IMR-90 (cell line): Measurements from ENCODE around the gene KLHL17. TPM values are rescaled to one million over a fixed set of nuclear protein-coding genes. Genes with fewer than 3 reads are reported as not detected.

Experiments used
- ATAC-seq: fragments of 200-7000 bp; cut with Tn5 transposase; 2 replicates; pipeline ENCODE4 v1.9.1; 2020; ENCODE audit warnings: low read depth, mild to moderate bottlenecking, moderate library complexity
- BruUV-seq: library from RNA; stranded (reverse); fragments of 400-500 nt; replicated peaks from 2 replicates; lab custom pipeline; 2021; lab: Mats Ljungman, UMichigan
- CTCF ChIA-PET: fragments of 300-600 bp; formaldehyde crosslinking; extraction: SDS; loops from one replicate; lab custom pipeline; 2021; ENCODE audit warnings: antibody characterized with exemption; lab: Yijun Ruan, JAX
- POLR2A ChIA-PET: fragments of 300-600 bp; sonication (Branson Sonifier 250); formaldehyde crosslinking; loops from one replicate; lab custom pipeline; 2022; ENCODE audit warnings: antibody characterized with exemption; ENCODE audit not compliant: unreplicated experiment; lab: Charles Lee
- DNase-seq: peaks from one replicate; pipeline ENCODE4 v3.0.0; 2013
- H2AFZ ChIP-seq: replicated peaks from 2 replicates; pipeline ENCODE3; 2013; ENCODE audit warnings: low read length, mild to moderate bottlenecking; ENCODE audit not compliant: poor library complexity
- H2AK5ac ChIP-seq: 2 replicates; pipeline ENCODE4 v1.6.1; 2013; ENCODE audit warnings: low read depth, low read length, inconsistent platforms
- H2AK9ac ChIP-seq: replicated peaks from 2 replicates; pipeline ENCODE3; 2013; ENCODE audit warnings: mild to moderate bottlenecking, low read depth, low read length, moderate library complexity; ENCODE audit not compliant: poor library complexity
- H2BK120ac ChIP-seq: 2 replicates; pipeline ENCODE4 v1.6.1; 2013; ENCODE audit warnings: low read depth, low read length, inconsistent platforms
- H2BK15ac ChIP-seq: 3 replicates; pipeline ENCODE4 v1.6.1; 2013; ENCODE audit warnings: low read depth, low read length, inconsistent platforms
- H2BK20ac ChIP-seq: 2 replicates; pipeline ENCODE4 v1.6.1; 2013; ENCODE audit warnings: low read depth, mild to moderate bottlenecking, inconsistent platforms, low read length, moderate library complexity
- H2BK5ac ChIP-seq: 2 replicates; pipeline ENCODE4 v1.6.1; 2013; ENCODE audit warnings: mild to moderate bottlenecking, low read depth, low read length, inconsistent platforms; ENCODE audit not compliant: poor library complexity, severe bottlenecking
- H3K14ac ChIP-seq: replicated peaks from 2 replicates; pipeline ENCODE4 v1.6.1; 2013; ENCODE audit warnings: low read depth, low read length, inconsistent platforms
- H3K18ac ChIP-seq: 2 replicates; pipeline ENCODE4 v1.6.1; 2013; ENCODE audit warnings: low read depth, low read length, control low read depth
- H3K23ac ChIP-seq: 2 replicates; pipeline ENCODE4 v1.6.1; 2013; ENCODE audit warnings: low read depth, low read length, inconsistent platforms
- H3K27ac ChIP-seq: 2 replicates; pipeline ENCODE4 v1.5.1; 2013; ENCODE audit warnings: mild to moderate bottlenecking, control low read depth, low read length; ENCODE audit not compliant: insufficient read depth
- H3K27me3 ChIP-seq: 2 replicates; pipeline ENCODE4 v1.6.1; 2013; ENCODE audit warnings: low read length; ENCODE audit not compliant: control insufficient read depth, insufficient read depth
- H3K36me3 ChIP-seq: 2 replicates; pipeline ENCODE4 v1.6.1; 2013; ENCODE audit warnings: low read length, mixed read lengths; ENCODE audit not compliant: control insufficient read depth, insufficient read depth
- H3K4ac ChIP-seq: 2 replicates; pipeline ENCODE4 v1.6.1; 2013; ENCODE audit warnings: low read depth, low read length, inconsistent platforms
- H3K4me1 ChIP-seq: 2 replicates; pipeline ENCODE4 v1.6.1; 2013; ENCODE audit warnings: low read length, mixed read lengths; ENCODE audit not compliant: control insufficient read depth, insufficient read depth
- H3K4me2 ChIP-seq: 2 replicates; pipeline ENCODE4 v1.6.1; 2013; ENCODE audit warnings: low read depth, mild to moderate bottlenecking, control low read depth, low read length, moderate library complexity
- H3K4me3 ChIP-seq: 2 replicates; pipeline ENCODE4 v1.5.1; 2013; ENCODE audit warnings: low read depth, mild to moderate bottlenecking, control low read depth, low read length, moderate library complexity; ENCODE audit not compliant: insufficient read depth
- H3K56ac ChIP-seq: 2 replicates; pipeline ENCODE4 v1.6.1; 2013; ENCODE audit warnings: low read length, inconsistent platforms; ENCODE audit not compliant: insufficient read depth; ENCODE audit errors: extremely low read depth
- H3K79me1 ChIP-seq, 2 experiments: 2 replicates each; pipeline ENCODE4 v1.6.1; 2013; ENCODE audit warnings: low read length in 2 of 2, inconsistent platforms in 1 of 2, low read depth in 1 of 2
- H3K9ac ChIP-seq: 2 replicates; pipeline ENCODE4 v1.6.1; 2013; ENCODE audit warnings: low read depth, low read length, control low read depth
- H3K9me1 ChIP-seq: 2 replicates; pipeline ENCODE4 v1.6.1; 2013; ENCODE audit warnings: low read length, inconsistent platforms; ENCODE audit not compliant: insufficient read depth
- H3K9me3 ChIP-seq: 2 replicates; pipeline ENCODE4 v1.6.1; 2013; ENCODE audit warnings: low read length; ENCODE audit not compliant: control insufficient read depth, insufficient read depth
- H4K20me1 ChIP-seq: 2 replicates; pipeline ENCODE4 v1.6.1; 2013; ENCODE audit warnings: low read length, inconsistent platforms; ENCODE audit not compliant: insufficient read depth
- H4K5ac ChIP-seq: 2 replicates; pipeline ENCODE4 v1.6.1; 2013; ENCODE audit warnings: mild to moderate bottlenecking, low read depth, low read length, control low read depth
- H4K8ac ChIP-seq, 2 experiments: 2 replicates each; pipeline ENCODE4 v1.6.1; 2013; ENCODE audit warnings: low read depth in 2 of 2, low read length in 2 of 2, control low read depth in 1 of 2, inconsistent platforms in 1 of 2
- H4K91ac ChIP-seq: 2 replicates; pipeline ENCODE4 v1.6.1; 2013; ENCODE audit warnings: low read depth, low read length, inconsistent platforms; ENCODE audit not compliant: insufficient read depth
- CHD1 ChIP-seq: IDR thresholded peaks from 2 replicates; pipeline ENCODE4 v1.6.1; 2012; ENCODE audit warnings: low read depth, low read length, improper control_type of control experiment
- MAFK ChIP-seq: IDR thresholded peaks from 2 replicates; pipeline ENCODE4 v1.6.1; 2012; ENCODE audit warnings: low read depth, low read length, improper control_type of control experiment
- MXI1 ChIP-seq: IDR thresholded peaks from 2 replicates; pipeline ENCODE4 v1.6.1; 2012; ENCODE audit warnings: low read depth, mild to moderate bottlenecking, low read length, moderate library complexity, borderline replicate concordance
- NFE2L2 ChIP-seq: fragments of 150-350 bp; IDR thresholded peaks from 2 replicates; pipeline ENCODE4 v1.6.1; 2016; ENCODE audit warnings: low read depth, mild to moderate bottlenecking, low read length
- POLR2A ChIP-seq: IDR thresholded peaks from 2 replicates; pipeline ENCODE4 v1.6.1; 2012; ENCODE audit warnings: mild to moderate bottlenecking, low read depth, low read length
- RAD21 ChIP-seq: IDR thresholded peaks from 2 replicates; pipeline ENCODE4 v1.6.1; 2012; ENCODE audit warnings: low read length, improper control_type of control experiment
- RFX5 ChIP-seq: IDR thresholded peaks from 2 replicates; pipeline ENCODE4 v1.8.0; 2012; ENCODE audit warnings: low read depth, mild to moderate bottlenecking, low read length, moderate library complexity
- WGBS, 2 experiments: methylation state at CpG; one replicate each; pipeline versions ENCODE4 v1.1.5 to v1.1.7; 2013; ENCODE audit warnings: missing lambda C conversion rate in 2 of 2; ENCODE audit not compliant: insufficient read length in 1 of 2; ENCODE audit errors: extremely low coverage in 2 of 2; 5-methylcytosine and 5-hydroxymethylcytosine counted together
- dilution Hi-C: fragments of 300-500 bp; cut with HindIII; formaldehyde crosslinking; loops from one replicate; pipeline ENCODE4 v1.14.3; 2018; ENCODE audit warnings: low sequenced_read_pairs; ENCODE audit not compliant: unreplicated experiment
- in situ Hi-C: fragments of 300-500 bp; cut with MboI; formaldehyde crosslinking; loops from 3 replicates; pipeline ENCODE4 v1.14.3; 2019; ENCODE audit warnings: low sequenced_read_pairs, inconsistent platforms, mixed read lengths
- intact Hi-C: fragments of 100-400 bp; cut with micrococcal nuclease; formaldehyde crosslinking; loops from 2 replicates; pipeline ENCODE4 v1.10.0; 2022
- polyA plus RNA-seq, 3 experiments: library from polyadenylated mRNA; depleted of rRNA; stranded (reverse); fragments of >200 nt; gene quantifications; 2 replicates each; pipeline ENCODE4 v1.2.3, GENCODE V29; 2012; ENCODE audit warnings: low replicate concordance in 1 of 3
- total RNA-seq: library from RNA; depleted of rRNA; stranded (reverse); fragments of >200 nt; gene quantifications from 2 replicates; pipeline ENCODE4 v1.2.3, GENCODE V29; 2012
- TF ChIP-seq, protein P1 (sequence below): fragments of 150-350 bp; IDR thresholded peaks from 2 replicates; pipeline ENCODE4 v1.6.1; 2017; ENCODE audit warnings: mild to moderate bottlenecking, antibody characterized with exemption, low read length, low read depth
- TF ChIP-seq, protein P2 (sequence below): conservative IDR thresholded peaks from 2 replicates; pipeline ENCODE4 v1.5.1; 2012; ENCODE audit warnings: mild to moderate bottlenecking, low read depth, low read length, improper control_type of control experiment

The KLHL17 gene
- total and polyA plus RNA-seq, 2 of the 4 experiments (the other 2 are of a cell fraction), result 3.4 to 41.0 TPM

DNA sequence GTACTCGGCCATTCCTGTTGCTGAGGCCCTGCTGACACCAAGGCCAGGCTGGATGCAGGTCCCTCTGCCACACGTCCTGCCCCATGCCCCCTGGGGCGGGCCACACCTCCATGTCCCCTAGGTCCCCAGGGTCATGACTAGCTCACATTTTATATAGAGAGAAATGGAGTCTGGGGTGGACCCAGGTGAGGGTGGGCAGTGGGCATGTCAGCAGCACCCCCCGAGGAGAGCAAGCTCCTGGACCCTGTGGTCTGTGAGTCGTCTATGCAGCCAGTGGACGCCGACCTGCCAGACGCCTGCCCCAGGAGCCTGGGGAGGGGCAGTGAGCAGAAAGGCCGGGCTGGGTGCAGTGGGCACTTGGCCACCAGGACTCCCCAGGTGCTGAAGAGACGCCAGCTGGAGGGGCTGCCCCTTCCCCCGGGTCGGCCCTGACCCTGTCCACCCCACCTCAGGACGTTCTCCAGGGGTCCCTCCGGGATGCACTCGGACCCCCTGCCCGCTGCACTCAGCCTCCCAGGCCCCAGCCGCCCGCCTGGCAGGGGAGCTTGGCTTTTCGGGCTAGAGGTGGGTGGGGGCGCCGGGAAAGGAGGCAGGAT lies 20.8 kb upstream of the KLHL17 start:
- Histone ChIP-seq H3K79me1 (0 out of 4 replicates have a peak, but pooled peaks cover 0 to 5% of the 10 kb centered on the region in 2 experiments), H3K9me3 (no peaks in the 10 kb centered on the region), H3K4me1 (peaks cover 42% of the 10 kb centered on the region), H3K23ac (no peak overlapping the region), H3K14ac (no peak overlapping the region), H4K5ac (0 out of 2 replicates have a peak overlapping the region, but pooled peaks have one; percentile 27), H2BK15ac (peak overlapping the region; percentile 79; the same call in 1 of the 3 replicates), H3K4me3 (no peak overlapping the region), H3K9ac (no peak overlapping the region), H4K20me1 (peaks cover 8% of the 10 kb centered on the region), H2BK5ac (peak overlapping the region; percentile 41), H2AK9ac (peak overlapping the region; percentile 88), H2AK5ac (peak overlapping the region; percentile 87), H2BK20ac (peak overlapping the region; percentile 35; the same call in 1 of the 2 replicates), H3K9me1 (no peaks in the 10 kb centered on the region), H3K4ac (peak overlapping the region; percentile 78; the same call in 1 of the 2 replicates), H3K27me3 (no peaks in the 10 kb centered on the region), H3K18ac (no peak overlapping the region; the same call in 1 of the 2 replicates), H2BK120ac (peak overlapping the region; percentile 60), H3K4me2 (peak overlapping the region; percentile 65; the same call in 1 of the 2 replicates), H3K56ac (no peak overlapping the region), H3K27ac (no peak overlapping the region; the same call in 1 of the 2 replicates), H4K8ac (no peak overlapping the region; a peak in 1 of 4 replicates), H4K91ac (peak overlapping the region; percentile 75), H3K36me3 (no peaks in the 10 kb centered on the region; the same call in 1 of the 2 replicates), H2AFZ (peak overlapping the region; percentile 51)
- dilution Hi-C loops (no loop called here), in situ Hi-C loops (no loop called here), intact Hi-C loops (loop anchor here (2.0 kb wide), 1 partner anchor 15 kb away; no protein-coding TSS in a partner anchor)
- ChIA-PET CTCF (no interaction called here), POLR2A (interaction anchor here (0.6 kb wide), 1 partner anchor 13 kb away, joined by 3 read pairs; no protein-coding TSS in a partner anchor)
- BruUV-seq, result no TSS peak
- TF ChIP-seq, protein P1, sequence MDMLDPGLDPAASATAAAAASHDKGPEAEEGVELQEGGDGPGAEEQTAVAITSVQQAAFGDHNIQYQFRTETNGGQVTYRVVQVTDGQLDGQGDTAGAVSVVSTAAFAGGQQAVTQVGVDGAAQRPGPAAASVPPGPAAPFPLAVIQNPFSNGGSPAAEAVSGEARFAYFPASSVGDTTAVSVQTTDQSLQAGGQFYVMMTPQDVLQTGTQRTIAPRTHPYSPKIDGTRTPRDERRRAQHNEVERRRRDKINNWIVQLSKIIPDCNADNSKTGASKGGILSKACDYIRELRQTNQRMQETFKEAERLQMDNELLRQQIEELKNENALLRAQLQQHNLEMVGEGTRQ, result no peak
- TF ChIP-seq CHD1, result no peak
- no peak for TF ChIP-seq NFE2L2
- no peak for TF ChIP-seq RAD21
- no peak for TF ChIP-seq MXI1
- no peak for TF ChIP-seq RFX5
- no peak for TF ChIP-seq POLR2A
- TF ChIP-seq MAFK, result no peak
- TF ChIP-seq, protein P2, sequence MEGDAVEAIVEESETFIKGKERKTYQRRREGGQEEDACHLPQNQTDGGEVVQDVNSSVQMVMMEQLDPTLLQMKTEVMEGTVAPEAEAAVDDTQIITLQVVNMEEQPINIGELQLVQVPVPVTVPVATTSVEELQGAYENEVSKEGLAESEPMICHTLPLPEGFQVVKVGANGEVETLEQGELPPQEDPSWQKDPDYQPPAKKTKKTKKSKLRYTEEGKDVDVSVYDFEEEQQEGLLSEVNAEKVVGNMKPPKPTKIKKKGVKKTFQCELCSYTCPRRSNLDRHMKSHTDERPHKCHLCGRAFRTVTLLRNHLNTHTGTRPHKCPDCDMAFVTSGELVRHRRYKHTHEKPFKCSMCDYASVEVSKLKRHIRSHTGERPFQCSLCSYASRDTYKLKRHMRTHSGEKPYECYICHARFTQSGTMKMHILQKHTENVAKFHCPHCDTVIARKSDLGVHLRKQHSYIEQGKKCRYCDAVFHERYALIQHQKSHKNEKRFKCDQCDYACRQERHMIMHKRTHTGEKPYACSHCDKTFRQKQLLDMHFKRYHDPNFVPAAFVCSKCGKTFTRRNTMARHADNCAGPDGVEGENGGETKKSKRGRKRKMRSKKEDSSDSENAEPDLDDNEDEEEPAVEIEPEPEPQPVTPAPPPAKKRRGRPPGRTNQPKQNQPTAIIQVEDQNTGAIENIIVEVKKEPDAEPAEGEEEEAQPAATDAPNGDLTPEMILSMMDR, result no peak
- ATAC-seq (no peak), DNase-seq (no peak)
- WGBS, 2 experiments, result 61% methylated on average over 5 of the region's 21 CpGs; no CpG with 5 or more reads in 1 of the 2 experiments
